Thyroid gland (tissue), 4 donors: Measurements from ENCODE around the gene DNAI1. TPM values are rescaled to one million over a fixed set of nuclear protein-coding genes. Genes with fewer than 3 reads are reported as not detected.

Source experiments
- DNase-seq, 2 donors: peaks; one replicate each; pipeline ENCODE4 v3.0.0-alpha.2; 2019
- H3K27ac ChIP-seq, 3 donors: fragments of 200-600 bp; sonication (generic); 1 replicate in 2 of 3; 2 replicates in 1 of 3; pipeline ENCODE4 v1.5.1; 2016 to 2019; ENCODE audit warnings: mild to moderate bottlenecking in 1 of 3, moderate library complexity in 1 of 3
- H3K27me3 ChIP-seq: fragments of 200-600 bp; sonication (generic); one replicate; pipeline ENCODE4 v1.5.1; 2019
- H3K36me3 ChIP-seq, 2 donors: fragments of 200-600 bp; sonication (generic); one replicate each; pipeline ENCODE4 v1.5.1; 2016 to 2019
- H3K4me1 ChIP-seq, 2 donors: fragments of 200-600 bp; sonication (generic); one replicate each; pipeline ENCODE4 v1.5.1; 2017 to 2019
- H3K4me3 ChIP-seq, 3 donors: fragments of 200-600 bp; sonication (generic); replicated peaks in 1 of 3; 1 replicate in 2 of 3; 2 replicates in 1 of 3; pipeline ENCODE4 v1.5.1; 2016; ENCODE audit warnings: mild to moderate bottlenecking in 1 of 3
- H3K9me3 ChIP-seq: fragments of 200-600 bp; sonication (generic); one replicate; pipeline ENCODE4 v1.5.1; 2017
- CTCF ChIP-seq, 6 experiments: fragments of 200-600 bp in 3 of 6; fragments of 450-650 bp in 3 of 6; sonication (generic) in 3 of 6; IDR thresholded peaks; one replicate each; pipeline ENCODE4 v1.5.1; 2016 to 2019; ENCODE audit warnings: antibody characterized with exemption in 6 of 6, mild to moderate bottlenecking in 2 of 6, inconsistent platforms in 1 of 6, moderate library complexity in 1 of 6
- POLR2A ChIP-seq, 2 donors: fragments of 450-650 bp; IDR thresholded peaks; one replicate each; pipeline ENCODE4 v1.6.1; 2017; ENCODE audit warnings: antibody characterized with exemption in 2 of 2, mild to moderate bottlenecking in 2 of 2, moderate library complexity in 1 of 2
- WGBS, 2 donors: methylation state at CpG; one replicate each; pipeline ENCODE4 v1.1.5; 2017; 5-methylcytosine and 5-hydroxymethylcytosine counted together
- intact Hi-C: fragments of 100-400 bp; cut with DNase I; formaldehyde crosslinking; loops from one replicate; pipeline ENCODE4 v1.15.1; 2023
- total RNA-seq, 4 donors: library from RNA; depleted of rRNA; stranded (reverse); fragments of >200 nt; gene quantifications; one replicate each; pipeline ENCODE4 v1.2.3, GENCODE V29; 2016

The DNAI1 gene
- total RNA-seq, 4 donors from 2014 or later = 0.81 to 0.89 TPM; not detected in 2

- H3K4me3 ChIP-seq = no peak overlapping the region
- 94 to 96% methylated on average over 3 of the region's 3 CpGs for WGBS, 2 donors
- intact Hi-C loops = loop anchor here (10.0 kb wide), 1 partner anchor 174 kb away; no protein-coding TSS in a partner anchor
- no peaks in the 10 kb centered on the region for H3K27me3 ChIP-seq
- H3K9me3 ChIP-seq = no peaks in the 10 kb centered on the region
- DNase-seq = no peak
- H3K4me1 ChIP-seq = no peaks in the 10 kb centered on the region
- H3K27ac ChIP-seq = no peak overlapping the region
- no peak for TF ChIP-seq CTCF (IDR thresholded peaks at IDR 0.05)
- no peak for TF ChIP-seq POLR2A (IDR thresholded peaks at IDR 0.05)
- H3K36me3 ChIP-seq = no peaks in the 10 kb centered on the region
Measured at GRCh38 chr9:34508463-34508862, 49.9 kb downstream of the DNAI1 start.

GRCh38 chr9:34508951-34509350 is 50.3 kb downstream of the DNAI1 start:
- 95 to 98% methylated on average over 3 of the region's 3 CpGs for WGBS, 2 donors
- DNase-seq = no peak
- Histone ChIP-seq H3K4me1 (no peaks in the 10 kb centered on the region), H3K27ac (no peak overlapping the region), H3K36me3 (no peaks in the 10 kb centered on the region), H3K4me3 (no peak overlapping the region), H3K9me3 (no peaks in the 10 kb centered on the region), H3K27me3 (no peaks in the 10 kb centered on the region)
- intact Hi-C loops = loop anchor here (10.0 kb wide), 1 partner anchor 174 kb away; no protein-coding TSS in a partner anchor
- TF ChIP-seq CTCF (IDR thresholded peaks at IDR 0.05) = no peak
- TF ChIP-seq POLR2A (IDR thresholded peaks at IDR 0.05) = no peak

GRCh38 chr9:34510497-34511468 is 52.2 kb downstream of the DNAI1 start:
- H3K36me3 ChIP-seq = no peaks in the 10 kb centered on the region
- H3K27me3 ChIP-seq = no peaks in the 10 kb centered on the region
- no peak overlapping the region for H3K4me3 ChIP-seq
- intact Hi-C loops = no loop called here
- H3K27ac ChIP-seq = no peak overlapping the region
- 63 to 73% methylated on average over 9 to 13 of the region's 13 CpGs for WGBS, 2 donors
- H3K4me1 ChIP-seq = no peaks in the 10 kb centered on the region
- no peaks in the 10 kb centered on the region for H3K9me3 ChIP-seq
- TF ChIP-seq POLR2A (IDR thresholded peaks at IDR 0.05) = no peak
- TF ChIP-seq CTCF (IDR thresholded peaks at IDR 0.05) = no peak
- no peak for DNase-seq

GRCh38 chr9:34512131-34513078 is 53.8 kb downstream of the DNAI1 start:
- DNase-seq = no peak
- Histone ChIP-seq H3K4me3 (no peak overlapping the region), H3K27me3 (no peaks in the 10 kb centered on the region), H3K4me1 (no peaks in the 10 kb centered on the region), H3K9me3 (no peaks in the 10 kb centered on the region), H3K36me3 (no peaks in the 10 kb centered on the region), H3K27ac (no peak overlapping the region)
- no peak for TF ChIP-seq POLR2A (IDR thresholded peaks at IDR 0.05)
- no peak for TF ChIP-seq CTCF (IDR thresholded peaks at IDR 0.05)
- 69 to 77% methylated on average over 7 to 8 of the region's 9 CpGs for WGBS, 2 donors
- intact Hi-C loops = no loop called here
